NB4 (cell line): ENCODE data around the gene CTIF.

ENCODE experiments used
- DNase-seq: peaks from one replicate; pipeline ENCODE4 v3.0.0; 2010; ENCODE audit warnings: low read depth
- H3K4me3 ChIP-seq: one replicate; pipeline ENCODE4 v1.5.1; 2011; ENCODE audit warnings: mild to moderate bottlenecking, low read depth, low read length, moderate library complexity
- CTCF ChIP-seq: IDR thresholded peaks from one replicate; pipeline ENCODE4 v1.5.1; 2012; ENCODE audit warnings: low read depth, low read length
- MAX ChIP-seq: IDR thresholded peaks from 2 replicates; pipeline ENCODE4 v1.6.1; 2011; ENCODE audit warnings: low read depth, low read length
- MYC ChIP-seq: IDR thresholded peaks from 2 replicates; pipeline ENCODE4 v1.6.1; 2011; ENCODE audit warnings: low read depth, low read length
- POLR2A ChIP-seq: IDR thresholded peaks from 2 replicates; pipeline ENCODE4 v1.6.1; 2011; ENCODE audit warnings: mild to moderate bottlenecking; ENCODE audit not compliant: insufficient read length; ENCODE audit errors: extremely low read depth

Gene CTIF

GRCh38 chr18:48837676-48838075, 298.8 kb downstream of the CTIF start:
- TF ChIP-seq MYC (no peak), POLR2A (no peak), MAX (no peak), CTCF (no peak)
- no peak overlapping the region for H3K4me3 ChIP-seq
- DNase-seq: no peak

- TF ChIP-seq MYC (no peak), POLR2A (no peak), MAX (no peak), CTCF (no peak)
- DNase-seq: no peak
- H3K4me3 ChIP-seq: no peak overlapping the region
These were observed 299.4 kb downstream of the CTIF start for GRCh38 chr18:48838166-48838775.

GRCh38 chr18:48838921-48839818, 300.3 kb downstream of the CTIF start:
- H3K4me3 ChIP-seq: no peak overlapping the region
- TF ChIP-seq CTCF (no peak), MYC (no peak), POLR2A (no peak), MAX (no peak)
- peak; percentile 84 for DNase-seq

- no peak for TF ChIP-seq MYC
- no peak for TF ChIP-seq MAX
- TF ChIP-seq POLR2A: no peak
- no peak for TF ChIP-seq CTCF
- H3K4me3 ChIP-seq: no peak overlapping the region
- DNase-seq: no peak
These were observed 301.1 kb downstream of the CTIF start for GRCh38 chr18:48839819-48840490.

GRCh38 chr18:48840491-48840877, 301.7 kb downstream of the CTIF start:
- DNase-seq: no peak
- TF ChIP-seq CTCF: no peak
- no peak for TF ChIP-seq POLR2A
- TF ChIP-seq MYC: no peak

More at GRCh38 chr18:48840491-48840877, 301.7 kb downstream of the CTIF start:
- no peak overlapping the region for H3K4me3 ChIP-seq
